ENCODE measurements around the gene HLF. TPM values are rescaled to one million over a fixed set of nuclear protein-coding genes. Genes with fewer than 3 reads are reported as not detected.

The HLF gene
- total and polyA plus RNA-seq, 10 of the 15 experiments (the other 5 are each of a cell fraction or from before 2014, with no cell fraction given), result 0.01 to 0.33 (median 0.20) TPM; not detected in 3

DNA sequence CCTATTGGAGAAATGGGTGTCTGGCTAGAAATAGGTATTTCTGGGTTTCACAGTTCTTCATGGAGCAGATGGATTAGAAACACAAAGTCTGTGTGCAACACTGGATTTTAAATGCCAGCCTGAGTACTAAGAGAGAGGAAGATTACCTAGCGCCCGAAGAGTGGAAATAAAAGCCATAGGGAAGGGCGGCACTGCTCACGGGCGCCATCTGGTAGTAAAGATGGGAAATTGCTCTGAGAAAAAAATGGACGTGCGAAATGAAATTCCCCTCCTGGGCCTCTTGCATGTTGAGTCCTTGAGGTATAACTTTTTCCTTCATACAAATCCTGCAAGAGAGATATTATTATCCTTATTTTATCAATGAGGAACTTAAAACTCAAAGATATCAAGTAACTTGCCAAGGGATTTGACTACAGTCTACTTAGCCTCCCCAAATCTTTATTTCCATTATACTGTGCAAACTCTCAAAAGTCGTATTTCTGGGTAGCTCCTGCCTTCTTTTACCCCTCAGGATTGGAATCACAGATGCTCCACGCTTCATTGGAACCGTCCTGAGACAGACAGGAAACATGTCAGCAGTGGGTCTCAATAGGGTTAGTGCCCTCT lies 84.1 kb downstream of the HLF start:
- SMC1A ChIA-PET (ENCODE audit: uncharacterized antibody, unreplicated experiment), result interaction anchor here (0.7 to 3.1 kb wide), 13 partner anchors 7 to 484 kb away, joined by 3 to 27 read pairs (median 4); partner anchors contain the start of gene SMIM36
- ATAC-seq, result peak; percentile 79
- no peaks in the 10 kb centered on the region for H3K79me2 ChIP-seq (ENCODE audit: control insufficient read depth, insufficient read depth, low read length)
- no peak overlapping the region for H3K9ac ChIP-seq (ENCODE audit: control insufficient read depth, insufficient read depth, low read length)
- H4K20me1 ChIP-seq (ENCODE audit: control insufficient read depth, insufficient read depth), result no peaks in the 10 kb centered on the region
- 1% methylated on average over 10 of the region's 10 CpGs for WGBS (ENCODE audit: insufficient coverage, insufficient replicate concordance, low lambda C conversion rate, missing lambda C conversion rate)
- FAIRE-seq, result no peak
- no peak overlapping the region for H3K4me3 ChIP-seq
- CTCF ChIA-PET, result interaction anchor here (0.6 to 8.6 kb wide), 22 partner anchors 8 to 1367 kb away, joined by 3 to 95 read pairs (median 4); partner anchors contain the start of gene SMIM36
- DNase-seq (ENCODE audit: low read depth, low spot score), result no peak
- H2AFZ ChIP-seq (ENCODE audit: control insufficient read depth, low read depth, low read length), result no peak overlapping the region; the same call in 1 of the 2 replicates
- H3K9me3 ChIP-seq (replicated peaks; ENCODE audit: control insufficient read depth, insufficient read depth, low read length), result no peaks in the 10 kb centered on the region
- intact Hi-C loops (cut with micrococcal nuclease; ENCODE audit: unreplicated experiment) (loop anchor here (1.0 kb wide), 1 partner anchor 356 kb away; no protein-coding TSS in a partner anchor), in situ Hi-C loops (cut with MboI) (no loop called here)
- H3K27me3 ChIP-seq (replicated peaks in 1 of 2; ENCODE audit: control insufficient read depth in 2 of 2, insufficient read depth in 2 of 2, low read length in 1 of 2), result no peaks in the 10 kb centered on the region
- no peaks in the 10 kb centered on the region for H3K36me3 ChIP-seq (ENCODE audit: control insufficient read depth in 2 of 2, insufficient read depth in 2 of 2, low read length in 1 of 2)
- no TSS peak for BruUV-seq (replicated peaks)
- POLR2A ChIA-PET, result interaction anchor here (0.7 kb wide), 1 partner anchor 34 kb away, joined by 3 read pairs; no protein-coding TSS in a partner anchor
- no peaks in the 10 kb centered on the region for H3K4me1 ChIP-seq (ENCODE audit: control insufficient read depth, insufficient read depth, low read length)
- no peak overlapping the region for H3K27ac ChIP-seq (ENCODE audit: control insufficient read depth, insufficient read depth)
- RAD21 ChIA-PET (ENCODE audit: unreplicated experiment), result interaction anchor here (0.6 to 4.1 kb wide), 7 partner anchors 8 to 459 kb away, joined by 3 to 26 read pairs (median 5); no protein-coding TSS in a partner anchor
- no peak overlapping the region for H3K4me2 ChIP-seq (ENCODE audit: control insufficient read depth, insufficient read depth)
- TF ChIP-seq, protein P1, sequence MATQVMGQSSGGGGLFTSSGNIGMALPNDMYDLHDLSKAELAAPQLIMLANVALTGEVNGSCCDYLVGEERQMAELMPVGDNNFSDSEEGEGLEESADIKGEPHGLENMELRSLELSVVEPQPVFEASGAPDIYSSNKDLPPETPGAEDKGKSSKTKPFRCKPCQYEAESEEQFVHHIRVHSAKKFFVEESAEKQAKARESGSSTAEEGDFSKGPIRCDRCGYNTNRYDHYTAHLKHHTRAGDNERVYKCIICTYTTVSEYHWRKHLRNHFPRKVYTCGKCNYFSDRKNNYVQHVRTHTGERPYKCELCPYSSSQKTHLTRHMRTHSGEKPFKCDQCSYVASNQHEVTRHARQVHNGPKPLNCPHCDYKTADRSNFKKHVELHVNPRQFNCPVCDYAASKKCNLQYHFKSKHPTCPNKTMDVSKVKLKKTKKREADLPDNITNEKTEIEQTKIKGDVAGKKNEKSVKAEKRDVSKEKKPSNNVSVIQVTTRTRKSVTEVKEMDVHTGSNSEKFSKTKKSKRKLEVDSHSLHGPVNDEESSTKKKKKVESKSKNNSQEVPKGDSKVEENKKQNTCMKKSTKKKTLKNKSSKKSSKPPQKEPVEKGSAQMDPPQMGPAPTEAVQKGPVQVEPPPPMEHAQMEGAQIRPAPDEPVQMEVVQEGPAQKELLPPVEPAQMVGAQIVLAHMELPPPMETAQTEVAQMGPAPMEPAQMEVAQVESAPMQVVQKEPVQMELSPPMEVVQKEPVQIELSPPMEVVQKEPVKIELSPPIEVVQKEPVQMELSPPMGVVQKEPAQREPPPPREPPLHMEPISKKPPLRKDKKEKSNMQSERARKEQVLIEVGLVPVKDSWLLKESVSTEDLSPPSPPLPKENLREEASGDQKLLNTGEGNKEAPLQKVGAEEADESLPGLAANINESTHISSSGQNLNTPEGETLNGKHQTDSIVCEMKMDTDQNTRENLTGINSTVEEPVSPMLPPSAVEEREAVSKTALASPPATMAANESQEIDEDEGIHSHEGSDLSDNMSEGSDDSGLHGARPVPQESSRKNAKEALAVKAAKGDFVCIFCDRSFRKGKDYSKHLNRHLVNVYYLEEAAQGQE (IDR thresholded peaks at IDR 0.05; ENCODE audit: low read depth, low read length), result no peak
- TF ChIP-seq RAD21 (IDR thresholded peaks at IDR 0.05; ENCODE audit: insufficient read depth, low read depth, low read length), result peak; percentile 70
- no peak for TF ChIP-seq ZSCAN29 (IDR thresholded peaks at IDR 0.05)
- no peak for TF ChIP-seq ATF7 (IDR thresholded peaks at IDR 0.05; ENCODE audit: low read depth)
- no peak for TF ChIP-seq TCF7 (IDR thresholded peaks at IDR 0.05; ENCODE audit: borderline replicate concordance)
- TF ChIP-seq SMAD1 (IDR thresholded peaks at IDR 0.05; ENCODE audit: low read depth, partially characterized antibody), result no peak
- no peak for TF ChIP-seq MXI1 (IDR thresholded peaks at IDR 0.05; ENCODE audit: low read depth, low read length)
- no peak for TF ChIP-seq PAX8 (IDR thresholded peaks at IDR 0.05)
- TF ChIP-seq CBFB (IDR thresholded peaks at IDR 0.05; ENCODE audit: low read depth), result no peak
- no peak for TF ChIP-seq KLF5 (IDR thresholded peaks at IDR 0.05; ENCODE audit: partially characterized antibody)
- TF ChIP-seq FOXK2 (IDR thresholded peaks at IDR 0.05), result no peak
- TF ChIP-seq, protein P2, sequence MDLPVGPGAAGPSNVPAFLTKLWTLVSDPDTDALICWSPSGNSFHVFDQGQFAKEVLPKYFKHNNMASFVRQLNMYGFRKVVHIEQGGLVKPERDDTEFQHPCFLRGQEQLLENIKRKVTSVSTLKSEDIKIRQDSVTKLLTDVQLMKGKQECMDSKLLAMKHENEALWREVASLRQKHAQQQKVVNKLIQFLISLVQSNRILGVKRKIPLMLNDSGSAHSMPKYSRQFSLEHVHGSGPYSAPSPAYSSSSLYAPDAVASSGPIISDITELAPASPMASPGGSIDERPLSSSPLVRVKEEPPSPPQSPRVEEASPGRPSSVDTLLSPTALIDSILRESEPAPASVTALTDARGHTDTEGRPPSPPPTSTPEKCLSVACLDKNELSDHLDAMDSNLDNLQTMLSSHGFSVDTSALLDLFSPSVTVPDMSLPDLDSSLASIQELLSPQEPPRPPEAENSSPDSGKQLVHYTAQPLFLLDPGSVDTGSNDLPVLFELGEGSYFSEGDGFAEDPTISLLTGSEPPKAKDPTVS (IDR thresholded peaks at IDR 0.05; ENCODE audit: low read depth, low read length), result no peak
- TF ChIP-seq, protein P3, sequence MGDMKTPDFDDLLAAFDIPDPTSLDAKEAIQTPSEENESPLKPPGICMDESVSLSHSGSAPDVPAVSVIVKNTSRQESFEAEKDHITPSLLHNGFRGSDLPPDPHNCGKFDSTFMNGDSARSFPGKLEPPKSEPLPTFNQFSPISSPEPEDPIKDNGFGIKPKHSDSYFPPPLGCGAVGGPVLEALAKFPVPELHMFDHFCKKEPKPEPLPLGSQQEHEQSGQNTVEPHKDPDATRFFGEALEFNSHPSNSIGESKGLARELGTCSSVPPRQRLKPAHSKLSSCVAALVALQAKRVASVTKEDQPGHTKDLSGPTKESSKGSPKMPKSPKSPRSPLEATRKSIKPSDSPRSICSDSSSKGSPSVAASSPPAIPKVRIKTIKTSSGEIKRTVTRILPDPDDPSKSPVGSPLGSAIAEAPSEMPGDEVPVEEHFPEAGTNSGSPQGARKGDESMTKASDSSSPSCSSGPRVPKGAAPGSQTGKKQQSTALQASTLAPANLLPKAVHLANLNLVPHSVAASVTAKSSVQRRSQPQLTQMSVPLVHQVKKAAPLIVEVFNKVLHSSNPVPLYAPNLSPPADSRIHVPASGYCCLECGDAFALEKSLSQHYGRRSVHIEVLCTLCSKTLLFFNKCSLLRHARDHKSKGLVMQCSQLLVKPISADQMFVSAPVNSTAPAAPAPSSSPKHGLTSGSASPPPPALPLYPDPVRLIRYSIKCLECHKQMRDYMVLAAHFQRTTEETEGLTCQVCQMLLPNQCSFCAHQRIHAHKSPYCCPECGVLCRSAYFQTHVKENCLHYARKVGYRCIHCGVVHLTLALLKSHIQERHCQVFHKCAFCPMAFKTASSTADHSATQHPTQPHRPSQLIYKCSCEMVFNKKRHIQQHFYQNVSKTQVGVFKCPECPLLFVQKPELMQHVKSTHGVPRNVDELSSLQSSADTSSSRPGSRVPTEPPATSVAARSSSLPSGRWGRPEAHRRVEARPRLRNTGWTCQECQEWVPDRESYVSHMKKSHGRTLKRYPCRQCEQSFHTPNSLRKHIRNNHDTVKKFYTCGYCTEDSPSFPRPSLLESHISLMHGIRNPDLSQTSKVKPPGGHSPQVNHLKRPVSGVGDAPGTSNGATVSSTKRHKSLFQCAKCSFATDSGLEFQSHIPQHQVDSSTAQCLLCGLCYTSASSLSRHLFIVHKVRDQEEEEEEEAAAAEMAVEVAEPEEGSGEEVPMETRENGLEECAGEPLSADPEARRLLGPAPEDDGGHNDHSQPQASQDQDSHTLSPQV (IDR thresholded peaks at IDR 0.05), result no peak
- no peak for TF ChIP-seq SRF (IDR thresholded peaks at IDR 0.05; ENCODE audit: low read depth in 2 of 2, low read length in 2 of 2)
- TF ChIP-seq NFYB (IDR thresholded peaks at IDR 0.05; ENCODE audit: insufficient read depth, low read depth, low read length), result no peak

All from GM12878 (cell line).